HG03097 (cell line): Measurements from ENCODE around the gene BSND.
"Not testable (repeated sequence)": the region's sequence is repeated elsewhere in the genome, so short reads cannot be mapped to it uniquely, and the experiment has no call there.

Experiments used
- ATAC-seq: cut with Tn5 transposase; IDR thresholded peaks from one replicate; pipeline ENCODE4 v1.9.1; 2021; ENCODE audit not compliant: unreplicated experiment, low FRiP score

Gene BSND

GRCh38 chr1:54998677-54999076, at the start of gene BSND:
Gene BSND, plus strand, starts transcription at chr1:54998933. Its CDS starts 254 bp downstream, at chr1:54999187.
- no peak for ATAC-seq

- ATAC-seq: no peak
Observed at GRCh38 chr1:54949053-54949452, 49.7 kb upstream of the BSND start.

- no peak for ATAC-seq
Observed at GRCh38 chr1:54950006-54950368, 48.7 kb upstream of the BSND start.

DNA sequence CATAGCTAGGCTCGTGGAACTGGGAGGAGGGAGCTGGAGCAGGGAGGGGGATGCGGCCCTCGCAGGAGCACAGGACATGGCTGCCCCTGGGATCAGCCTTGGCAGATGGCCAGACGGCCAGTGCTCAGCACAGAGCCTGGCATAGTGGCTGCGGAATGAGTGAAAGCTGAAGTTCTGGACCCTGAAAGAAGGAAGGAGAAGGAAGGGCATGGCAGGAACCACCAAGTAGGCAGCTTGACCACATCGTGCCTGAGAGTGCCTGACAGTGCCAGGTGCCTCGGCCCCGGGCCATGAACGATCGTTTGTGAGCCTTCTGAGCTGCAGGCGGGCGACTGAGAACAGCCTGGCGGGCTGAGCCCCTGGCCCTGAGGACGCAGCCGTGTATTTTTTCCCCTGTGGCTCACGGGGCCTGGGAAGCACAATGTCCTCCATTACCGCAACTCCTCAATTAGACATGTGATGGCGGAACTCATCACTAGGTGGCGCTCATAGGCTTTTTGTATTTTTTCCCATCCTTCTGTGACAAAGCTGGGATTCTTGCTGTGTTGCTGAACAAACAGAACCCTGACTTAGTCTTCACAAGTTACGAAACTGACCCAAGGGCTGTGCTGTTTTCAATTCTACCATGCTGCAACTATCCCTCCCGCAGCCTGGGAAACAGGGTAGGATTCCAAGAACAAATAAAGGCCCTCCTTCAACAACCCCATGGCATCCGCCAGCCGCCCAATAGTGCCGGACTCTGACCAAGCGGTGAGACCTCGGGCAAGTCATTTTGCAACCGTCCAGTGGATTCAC, 48.2 kb upstream of the BSND start:
- no peak for ATAC-seq

DNA sequence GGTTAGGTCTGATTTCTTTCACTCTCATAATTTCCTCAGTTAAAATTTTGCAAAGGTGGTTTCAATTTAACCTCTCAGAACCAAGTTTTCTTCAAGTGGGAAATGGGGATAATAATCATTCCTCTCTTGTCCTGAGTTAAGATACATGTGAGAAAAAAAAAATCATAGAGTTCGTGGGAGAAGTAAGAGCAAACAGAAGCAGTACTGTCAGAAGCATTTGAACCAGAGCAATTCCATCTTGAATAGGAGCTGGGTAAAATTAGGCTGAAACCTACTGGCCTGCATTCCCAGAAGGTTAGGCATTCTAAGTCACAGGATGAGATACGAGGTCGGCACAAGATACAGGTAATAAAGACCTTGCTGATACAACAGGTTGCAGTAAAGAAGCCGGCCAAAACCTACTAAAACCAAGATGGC, 46.9 kb upstream of the BSND start:
- no peak for ATAC-seq

- no peak for ATAC-seq
Observed at GRCh38 chr1:54952950-54953718, 45.6 kb upstream of the BSND start.

DNA sequence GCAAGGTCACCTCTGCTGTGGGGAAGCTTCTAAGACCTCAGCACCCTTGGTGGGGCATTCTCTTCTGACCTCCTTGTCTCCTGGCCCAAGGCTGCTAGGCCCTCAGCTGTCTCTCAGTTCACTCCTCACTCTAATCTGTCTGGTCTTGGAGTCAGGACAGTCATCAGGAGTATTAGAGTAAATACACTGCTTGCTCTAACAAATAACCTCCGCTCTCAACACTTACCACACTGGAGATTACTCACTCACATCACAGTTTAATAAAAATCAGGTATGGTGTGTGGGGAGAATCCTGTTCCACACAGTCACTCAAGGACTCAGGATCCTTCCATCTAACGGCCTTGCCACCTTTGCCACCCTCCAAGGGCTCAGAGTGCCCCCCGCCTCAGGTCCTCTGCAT, 44.9 kb upstream of the BSND start:
- ATAC-seq: no peak

DNA sequence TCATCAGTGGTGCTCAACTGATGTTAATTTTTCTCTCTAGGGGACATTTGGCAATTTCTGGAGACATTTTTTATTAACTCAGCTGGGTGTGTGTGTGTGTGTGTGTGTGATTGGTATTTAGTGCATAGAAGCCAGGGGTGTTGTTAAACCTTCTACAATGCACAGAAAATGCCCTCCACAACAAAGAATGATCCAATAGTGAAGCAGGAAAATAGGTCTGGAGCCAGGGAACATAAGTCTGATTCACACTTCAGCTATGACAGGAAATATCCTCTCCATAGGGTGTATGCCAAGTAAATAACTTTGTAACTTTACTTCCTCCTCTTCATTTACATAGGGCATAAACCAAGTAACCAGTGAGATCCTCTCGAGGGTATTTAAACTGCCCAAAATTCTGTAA, 43.4 kb upstream of the BSND start:
- ATAC-seq: no peak

GRCh38 chr1:54956726-54957125, 42.0 kb upstream of the BSND start:
- no peak for ATAC-seq

GRCh38 chr1:54959241-54959640, 39.5 kb upstream of the BSND start:
- ATAC-seq: no peak

DNA sequence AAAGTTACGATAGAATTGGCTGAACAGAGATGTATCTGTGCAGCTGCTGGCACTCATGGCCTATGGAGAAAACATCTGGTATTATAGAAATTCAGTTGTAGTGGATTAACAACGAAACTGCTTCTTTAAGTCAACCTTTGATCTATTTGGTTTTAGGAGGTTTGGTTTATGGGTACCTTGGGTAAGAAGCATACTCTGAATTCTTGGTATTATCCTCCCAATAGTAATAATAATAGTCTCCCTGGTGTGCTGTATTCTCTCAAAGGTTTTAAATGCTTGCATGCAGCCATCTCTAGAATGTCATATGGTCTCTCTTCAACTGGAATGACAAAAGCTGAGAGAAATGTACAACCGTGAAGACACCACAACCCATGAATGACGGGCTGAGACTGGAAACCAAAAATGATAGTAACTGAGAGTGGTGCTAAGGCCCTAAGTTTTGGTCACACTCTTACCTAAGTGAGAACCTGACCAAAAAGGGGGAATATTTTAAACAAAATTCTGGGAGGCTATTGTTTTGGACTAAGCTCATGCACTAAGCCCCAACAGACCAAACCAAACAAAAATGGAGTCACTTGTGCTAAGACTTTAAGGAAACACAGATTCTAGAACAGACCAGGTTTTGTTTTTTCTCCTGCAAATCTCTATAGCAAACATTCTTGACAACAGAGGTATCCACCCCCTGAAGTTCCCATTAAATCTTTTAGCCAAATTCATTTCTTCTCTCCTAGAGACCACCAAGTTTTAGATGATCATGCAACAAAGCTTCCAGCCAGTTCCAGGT, 35.9 kb upstream of the BSND start:
- ATAC-seq: no peak

DNA sequence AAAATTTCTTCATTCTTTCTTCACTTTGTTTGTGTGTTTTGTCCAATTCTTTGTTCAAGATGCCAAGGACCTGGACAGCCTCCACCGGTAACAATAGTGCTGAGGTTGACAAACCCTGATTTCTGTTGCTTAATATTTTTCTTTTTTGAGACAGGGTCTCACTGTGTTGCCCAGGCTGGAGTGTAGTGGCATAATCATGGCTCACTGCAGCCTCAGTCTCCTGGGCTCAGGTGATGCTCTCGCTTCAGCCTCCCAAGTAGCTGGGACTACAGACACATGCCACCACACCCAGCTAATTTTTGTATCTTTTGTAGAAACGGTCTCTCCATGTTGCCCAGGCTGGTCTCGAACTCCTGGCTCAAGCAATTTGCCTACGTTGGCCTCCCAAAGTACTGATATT, 34.9 kb upstream of the BSND start:
- ATAC-seq: not testable (repeated sequence)

DNA sequence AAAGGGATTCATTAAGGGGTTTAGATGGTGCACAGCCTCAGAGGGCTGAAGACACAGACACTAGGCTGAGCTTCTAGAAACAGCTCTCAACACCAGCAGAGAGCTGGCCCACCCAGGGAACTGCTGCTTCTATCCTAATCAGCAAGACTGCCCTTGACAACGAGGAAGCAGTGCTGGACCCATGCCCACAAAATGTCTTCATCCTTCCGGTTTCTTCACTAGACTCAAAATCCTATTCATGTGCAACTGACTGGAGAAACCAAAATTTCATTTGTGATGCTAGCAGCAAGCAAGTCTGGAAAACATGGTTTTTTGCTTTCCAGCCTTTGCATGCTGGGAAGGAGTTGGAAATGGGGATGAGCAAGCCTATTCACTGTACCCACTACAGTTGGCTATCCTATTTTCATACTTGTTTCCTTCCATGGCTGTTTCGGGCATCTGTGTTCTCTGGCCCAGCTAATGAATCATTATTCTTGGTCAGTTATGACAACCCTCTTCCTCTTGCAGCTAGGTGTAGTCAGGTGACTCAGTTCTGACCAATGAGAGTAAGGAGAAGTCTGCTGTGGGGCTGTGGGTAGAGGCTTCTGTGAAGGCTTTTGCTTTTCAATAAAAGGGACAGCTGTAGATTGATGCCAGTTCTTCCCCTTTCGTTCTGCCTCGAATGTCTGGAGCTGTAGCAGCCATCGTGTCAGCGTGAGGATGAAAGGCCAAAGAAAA, 33.0 kb upstream of the BSND start:
- peak; percentile 65 for ATAC-seq

- ATAC-seq: no peak
Observed at GRCh38 chr1:54967372-54967771, 31.4 kb upstream of the BSND start.

GRCh38 chr1:54968551-54968950, 30.2 kb upstream of the BSND start:
- ATAC-seq: no peak

DNA sequence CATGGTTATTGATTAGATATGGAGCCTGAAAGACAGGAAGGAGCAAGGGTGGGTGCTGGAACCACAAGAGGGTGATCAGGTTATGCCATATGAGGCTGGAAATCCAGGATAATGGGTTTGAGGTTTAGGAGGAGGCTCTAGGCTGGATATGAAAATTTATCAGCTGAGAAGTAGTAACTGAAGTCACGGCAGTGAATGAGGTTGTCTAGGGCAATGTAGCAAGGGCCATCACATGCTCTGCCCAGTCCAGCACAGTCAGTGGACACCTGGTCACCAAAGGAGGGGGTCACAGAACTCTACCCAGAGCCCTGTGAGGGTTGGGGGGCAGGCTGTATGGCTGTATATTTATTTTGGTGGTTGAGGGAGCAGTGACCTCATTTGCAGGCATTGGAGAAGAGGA, 28.9 kb upstream of the BSND start:
- ATAC-seq: no peak

DNA sequence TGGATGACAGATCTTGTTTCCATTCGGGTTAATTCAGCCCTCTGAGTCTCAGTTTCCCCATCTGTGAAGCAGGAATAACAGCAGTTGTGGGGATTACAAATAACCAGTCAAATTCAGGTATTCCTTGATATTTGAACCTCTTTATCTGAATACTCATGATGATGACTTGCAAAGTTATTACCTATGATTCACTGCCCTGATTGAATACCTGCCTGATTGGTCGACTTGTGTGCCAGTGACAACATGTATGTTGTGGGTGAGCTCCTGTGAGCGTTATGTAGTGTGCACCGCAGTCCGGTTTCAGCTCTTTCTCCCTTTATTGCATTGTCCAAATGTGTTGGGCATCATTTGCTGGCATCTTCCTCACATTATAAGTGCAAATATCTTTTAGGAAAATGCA, 27.8 kb upstream of the BSND start:
- no peak for ATAC-seq

DNA sequence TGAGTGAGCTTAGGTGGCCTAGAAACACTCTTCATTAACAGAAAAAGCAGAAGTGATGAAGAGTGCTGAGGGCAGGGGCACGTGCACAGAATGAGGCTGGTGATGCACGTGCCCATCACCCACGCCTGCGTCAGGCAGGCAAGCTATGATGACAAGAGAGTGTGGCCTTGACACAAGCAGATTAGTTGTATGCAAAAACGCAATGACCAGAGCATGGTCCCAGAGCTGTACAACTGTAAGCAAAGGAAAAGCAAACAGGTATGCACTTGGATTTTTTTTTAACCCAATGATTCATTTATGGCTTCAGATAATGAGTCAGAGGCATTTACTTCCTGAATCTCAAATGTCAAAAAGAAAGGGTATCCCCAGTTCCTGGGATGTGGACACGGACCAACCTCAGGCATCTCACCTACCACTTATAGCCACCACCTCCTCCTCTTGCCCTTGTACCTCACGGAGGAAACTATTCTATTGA, 27.4 kb upstream of the BSND start:
- ATAC-seq: peak; percentile 60

GRCh38 chr1:54972436-54972835, 26.3 kb upstream of the BSND start:
- no peak for ATAC-seq

DNA sequence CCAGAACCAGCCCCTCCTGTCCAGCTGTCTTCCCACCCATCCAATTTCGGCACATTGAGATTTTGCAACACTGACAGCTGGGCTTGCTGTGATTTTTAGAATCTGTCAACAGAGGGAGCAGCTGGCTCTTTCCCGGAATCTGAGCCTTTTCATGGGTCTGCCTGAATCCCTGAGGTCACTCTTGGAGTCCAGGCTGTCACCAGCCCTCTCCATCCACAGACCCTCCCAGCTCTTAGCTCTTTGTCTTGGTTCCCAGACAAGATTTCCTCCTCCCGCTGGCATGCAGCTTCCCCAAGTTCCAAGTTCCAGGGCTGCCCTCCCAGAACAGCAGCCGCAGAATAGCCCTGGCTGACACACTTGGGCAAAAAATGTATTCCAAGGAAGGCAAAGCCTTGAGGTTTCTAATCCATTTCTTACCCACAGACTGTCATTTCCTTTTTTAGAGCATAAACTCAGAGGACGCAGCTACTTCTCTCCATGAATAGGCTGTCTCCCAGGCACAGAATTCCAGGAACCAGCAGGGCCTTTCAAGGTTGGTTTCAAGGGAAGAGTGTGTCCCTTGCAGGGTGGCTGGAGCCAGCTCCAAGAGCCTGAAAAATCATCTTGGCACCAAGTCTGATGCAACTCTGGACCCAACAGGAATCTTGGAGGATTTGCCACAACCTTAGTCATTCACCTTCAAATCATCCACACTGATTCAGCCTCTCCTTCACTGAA, 25.4 kb upstream of the BSND start:
- no peak for ATAC-seq
